ENCODE data around the gene GPM6B. TPM values are rescaled to one million over a fixed set of nuclear protein-coding genes. Genes with fewer than 3 reads are reported as not detected.
"Not testable (repeated sequence)": the region's sequence is repeated elsewhere in the genome, so short reads cannot be mapped to it uniquely, and the experiment has no call there.

The GPM6B gene
- total RNA-seq, 1 donor from 2014 or later = 21.8 TPM

- Mint-ChIP-seq H3K4me1 (ENCODE audit: low read depth) (peaks cover 24% of the 10 kb centered on the region), H3K36me3 (ENCODE audit: insufficient read depth) (peaks cover 19% of the 10 kb centered on the region), H3K9me3 (ENCODE audit: low read depth) (peaks cover 12% of the 10 kb centered on the region), H3K27me3 (no peaks in the 10 kb centered on the region), H3K27ac (peak within 1 kb of the TSS; percentile 100), H3K4me3 (ENCODE audit: low read depth) (peak within 1 kb of the TSS; percentile 90)
- peak; percentile 68 for DNase-seq (ENCODE audit: low spot score, unreplicated experiment)
- TF ChIP-seq, protein P1, sequence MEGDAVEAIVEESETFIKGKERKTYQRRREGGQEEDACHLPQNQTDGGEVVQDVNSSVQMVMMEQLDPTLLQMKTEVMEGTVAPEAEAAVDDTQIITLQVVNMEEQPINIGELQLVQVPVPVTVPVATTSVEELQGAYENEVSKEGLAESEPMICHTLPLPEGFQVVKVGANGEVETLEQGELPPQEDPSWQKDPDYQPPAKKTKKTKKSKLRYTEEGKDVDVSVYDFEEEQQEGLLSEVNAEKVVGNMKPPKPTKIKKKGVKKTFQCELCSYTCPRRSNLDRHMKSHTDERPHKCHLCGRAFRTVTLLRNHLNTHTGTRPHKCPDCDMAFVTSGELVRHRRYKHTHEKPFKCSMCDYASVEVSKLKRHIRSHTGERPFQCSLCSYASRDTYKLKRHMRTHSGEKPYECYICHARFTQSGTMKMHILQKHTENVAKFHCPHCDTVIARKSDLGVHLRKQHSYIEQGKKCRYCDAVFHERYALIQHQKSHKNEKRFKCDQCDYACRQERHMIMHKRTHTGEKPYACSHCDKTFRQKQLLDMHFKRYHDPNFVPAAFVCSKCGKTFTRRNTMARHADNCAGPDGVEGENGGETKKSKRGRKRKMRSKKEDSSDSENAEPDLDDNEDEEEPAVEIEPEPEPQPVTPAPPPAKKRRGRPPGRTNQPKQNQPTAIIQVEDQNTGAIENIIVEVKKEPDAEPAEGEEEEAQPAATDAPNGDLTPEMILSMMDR (IDR thresholded peaks at IDR 0.05; ENCODE audit: unreplicated experiment) = peak; percentile 11
Measured at GRCh38 chrX:13734278-13735172, 82.4 kb downstream of the GPM6B start, which contains the start of the genes OFD1 and TRAPPC2. TSS of gene OFD1 (plus strand) at chrX:13734748. CDS start at chrX:13735072, 324 bp downstream. TSS of gene TRAPPC2 (minus strand) at chrX:13734620. CDS start at chrX:13719963, 14,657 bp downstream.

- peaks cover 24% of the 10 kb centered on the region for H3K4me1 Mint-ChIP-seq (ENCODE audit: low read depth)
- H3K27me3 Mint-ChIP-seq = no peaks in the 10 kb centered on the region
- DNase-seq (ENCODE audit: low spot score, unreplicated experiment) = no peak
- H3K9me3 Mint-ChIP-seq (ENCODE audit: low read depth) = peaks cover 16% of the 10 kb centered on the region
- TF ChIP-seq, protein P1 (IDR thresholded peaks at IDR 0.05; ENCODE audit: unreplicated experiment) = no peak
- peaks cover 26% of the 10 kb centered on the region for H3K36me3 Mint-ChIP-seq (ENCODE audit: insufficient read depth)
- peak overlapping the region; percentile 100 for H3K27ac Mint-ChIP-seq
- H3K4me3 Mint-ChIP-seq (ENCODE audit: low read depth) = peak overlapping the region; percentile 90
Measured at GRCh38 chrX:13733506-13733905, 83.4 kb downstream of the GPM6B start.

GRCh38 chrX:13732246-13733067 lies 84.4 kb downstream of the GPM6B start:
- H3K4me1 Mint-ChIP-seq (ENCODE audit: low read depth) = peaks cover 24% of the 10 kb centered on the region
- peak overlapping the region; percentile 27 for H3K4me3 Mint-ChIP-seq (ENCODE audit: low read depth)
- H3K27ac Mint-ChIP-seq = peak overlapping the region; percentile 58
- H3K9me3 Mint-ChIP-seq (ENCODE audit: low read depth) = peaks cover 26% of the 10 kb centered on the region
- TF ChIP-seq, protein P1 (IDR thresholded peaks at IDR 0.05; ENCODE audit: unreplicated experiment) = no peak
- H3K27me3 Mint-ChIP-seq = no peaks in the 10 kb centered on the region
- no peak for DNase-seq (ENCODE audit: low spot score, unreplicated experiment)
- H3K36me3 Mint-ChIP-seq (ENCODE audit: insufficient read depth) = peaks cover 36% of the 10 kb centered on the region

GRCh38 chrX:13730523-13730922 lies 86.4 kb downstream of the GPM6B start:
- Mint-ChIP-seq H3K9me3 (ENCODE audit: low read depth) (peaks cover 42% of the 10 kb centered on the region), H3K36me3 (ENCODE audit: insufficient read depth) (peaks cover 46% of the 10 kb centered on the region)

DNA sequence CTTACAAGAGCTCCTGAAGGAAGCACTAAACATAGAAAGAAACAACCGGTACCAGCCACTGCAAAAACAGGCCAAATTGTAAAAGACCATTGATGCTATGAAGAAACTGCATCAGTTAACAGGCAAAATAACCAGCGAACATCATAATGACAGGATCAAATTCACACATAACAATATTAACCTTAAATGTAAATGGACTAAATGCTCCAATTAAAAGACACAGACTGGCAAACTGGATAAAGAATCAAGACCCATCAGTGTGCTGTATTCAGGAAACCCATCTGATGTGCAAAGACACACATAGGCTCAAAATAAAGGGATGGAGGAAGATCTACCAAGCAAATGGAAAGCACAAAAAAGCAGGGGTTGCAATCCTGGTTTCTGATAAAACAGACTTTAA lies 90.3 kb downstream of the GPM6B start:
- H3K4me1 Mint-ChIP-seq (ENCODE audit: low read depth); DNase-seq (ENCODE audit: low spot score, unreplicated experiment); H3K27me3 Mint-ChIP-seq; H3K4me3 Mint-ChIP-seq (ENCODE audit: low read depth): not testable (repeated sequence)
- H3K27ac Mint-ChIP-seq = peak overlapping the region; percentile 27
- peaks cover 49% of the 10 kb centered on the region for H3K36me3 Mint-ChIP-seq (ENCODE audit: insufficient read depth)
- peaks cover 52% of the 10 kb centered on the region for H3K9me3 Mint-ChIP-seq (ENCODE audit: low read depth)

More at GRCh38 chrX:13730523-13730922, 86.4 kb downstream of the GPM6B start:
- not testable (repeated sequence) for H3K4me3 Mint-ChIP-seq (ENCODE audit: low read depth); H3K27ac Mint-ChIP-seq; DNase-seq (ENCODE audit: low spot score, unreplicated experiment); H3K27me3 Mint-ChIP-seq
- H3K4me1 Mint-ChIP-seq (ENCODE audit: low read depth) = peaks cover 21% of the 10 kb centered on the region

GRCh38 chrX:13724878-13725277 lies 92.0 kb downstream of the GPM6B start:
- peaks cover 52% of the 10 kb centered on the region for H3K9me3 Mint-ChIP-seq (ENCODE audit: low read depth)
- H3K27ac Mint-ChIP-seq; H3K4me3 Mint-ChIP-seq (ENCODE audit: low read depth); DNase-seq (ENCODE audit: low spot score, unreplicated experiment); H3K4me1 Mint-ChIP-seq (ENCODE audit: low read depth); H3K27me3 Mint-ChIP-seq: not testable (repeated sequence)
- peaks cover 42% of the 10 kb centered on the region for H3K36me3 Mint-ChIP-seq (ENCODE audit: insufficient read depth)
